Measurements from ENCODE around the gene PNLDC1. TPM values are rescaled to one million over a fixed set of nuclear protein-coding genes. Genes with fewer than 3 reads are reported as not detected.
"Not testable (repeated sequence)": the region's sequence is repeated elsewhere in the genome, so short reads cannot be mapped to it uniquely, and the experiment has no call there.

Gene PNLDC1
- total RNA-seq, 1 experiment from 2014 or later = 0.20 TPM

- Histone ChIP-seq H4K20me1 (ENCODE audit: insufficient read depth) (peaks cover 27% of the 10 kb centered on the region), H3K79me2 (ENCODE audit: low read depth) (peaks cover 73% of the 10 kb centered on the region), H3K36me3 (ENCODE audit: low read depth) (peaks cover 19% of the 10 kb centered on the region), H2AFZ (peak overlapping the region; percentile 93), H3F3A (ENCODE audit: insufficient read depth, low read depth) (peaks cover 15% of the 10 kb centered on the region), H3K9me2 (ENCODE audit: insufficient read depth) (no peaks in the 10 kb centered on the region), H3K4me3 (peak overlapping the region; percentile 86), H3K27ac (peak overlapping the region; percentile 82), H3K4me2 (peak overlapping the region; percentile 98), H3K4me1 (replicated peaks; ENCODE audit: insufficient read depth) (peaks cover 25% of the 10 kb centered on the region), H3K27me3 (ENCODE audit: insufficient read depth, low read depth) (no peaks in the 10 kb centered on the region), H3K9me3 (ENCODE audit: insufficient read depth, low read depth) (no peaks in the 10 kb centered on the region)
- TF ChIP-seq CTCF (conservative IDR thresholded peaks at IDR 0.05) = no peak
- TF ChIP-seq EZH2 (IDR thresholded peaks at IDR 0.05; ENCODE audit: low read depth) = no peak
- CTCF ChIA-PET = no interaction called here
- POLR2A ChIA-PET (ENCODE audit: unreplicated experiment) = interaction anchor here (0.6 kb wide), 1 partner anchor 73 kb away, joined by 8 read pairs; no protein-coding TSS in a partner anchor
- intact Hi-C loops (cut with micrococcal nuclease; ENCODE audit: unreplicated experiment) = loop anchor here (2.0 kb wide), 1 partner anchor 64 kb away; the partner anchor contains the start of gene WTAP
- no TSS peak for BruUV-seq (replicated peaks)
- DNase-seq = no peak
These were observed 9.0 kb upstream of the PNLDC1 start for GRCh38 chr6:159790956-159791598.

- CTCF ChIA-PET = not testable (repeated sequence)
- Histone ChIP-seq H3K79me2 (ENCODE audit: low read depth) (peaks cover 39% of the 10 kb centered on the region), H3K36me3 (ENCODE audit: low read depth) (peaks cover 18% of the 10 kb centered on the region)
These were observed 5.1 kb upstream of the PNLDC1 start for GRCh38 chr6:159794976-159795375.

DNA sequence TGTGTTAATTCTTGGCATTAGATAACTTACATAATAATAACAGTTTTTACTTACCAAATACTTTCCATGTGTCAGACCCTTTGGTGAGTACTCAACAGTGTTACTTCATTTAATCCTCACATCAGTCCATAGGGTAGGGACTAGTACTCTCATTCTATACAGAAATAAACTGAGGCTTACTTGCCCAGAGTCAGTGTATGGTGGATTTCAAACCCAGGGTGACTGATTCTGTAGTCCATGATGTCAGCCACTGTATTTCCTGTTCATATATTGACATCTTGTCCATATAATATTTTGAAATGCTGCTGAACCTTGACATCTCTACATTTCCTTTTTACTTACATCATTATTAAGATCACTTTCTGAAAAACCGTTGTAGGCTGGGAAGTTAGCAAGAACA is 2.5 kb upstream of the PNLDC1 start:
- peaks cover 18% of the 10 kb centered on the region for H3K79me2 ChIP-seq (ENCODE audit: low read depth)
- no peak overlapping the region for H3K27ac ChIP-seq
- peaks cover 25% of the 10 kb centered on the region for H3F3A ChIP-seq (ENCODE audit: insufficient read depth, low read depth)
- ChIA-PET POLR2A (ENCODE audit: unreplicated experiment) (no interaction called here), CTCF (no interaction called here)
- no peaks in the 10 kb centered on the region for H3K27me3 ChIP-seq (ENCODE audit: insufficient read depth, low read depth)
- H2AFZ ChIP-seq = no peak overlapping the region
- DNase-seq = no peak
- TF ChIP-seq CTCF (conservative IDR thresholded peaks at IDR 0.05) (no peak), EZH2 (IDR thresholded peaks at IDR 0.05; ENCODE audit: low read depth) (no peak)
- peaks cover 11% of the 10 kb centered on the region; the same call in 1 of the 2 replicates for H3K36me3 ChIP-seq (ENCODE audit: low read depth)
- intact Hi-C loops (cut with micrococcal nuclease; ENCODE audit: unreplicated experiment) = no loop called here
- H3K4me3 ChIP-seq = no peak overlapping the region
- no peaks in the 10 kb centered on the region for H3K9me2 ChIP-seq (ENCODE audit: insufficient read depth)
- no TSS peak for BruUV-seq (replicated peaks)
- no peak overlapping the region for H3K4me2 ChIP-seq
- peaks cover 2% of the 10 kb centered on the region; the same call in 1 of the 2 replicates for H3K4me1 ChIP-seq (replicated peaks; ENCODE audit: insufficient read depth)
- H3K9me3 ChIP-seq (ENCODE audit: insufficient read depth, low read depth) = no peaks in the 10 kb centered on the region
- no peaks in the 10 kb centered on the region for H4K20me1 ChIP-seq (ENCODE audit: insufficient read depth)

More at GRCh38 chr6:159794976-159795375, 5.1 kb upstream of the PNLDC1 start:
- H3K9me2 ChIP-seq (ENCODE audit: insufficient read depth); POLR2A ChIA-PET (ENCODE audit: unreplicated experiment); H2AFZ ChIP-seq; H3K9me3 ChIP-seq (ENCODE audit: insufficient read depth, low read depth); H3K4me2 ChIP-seq; intact Hi-C loops (cut with micrococcal nuclease; ENCODE audit: unreplicated experiment); H4K20me1 ChIP-seq (ENCODE audit: insufficient read depth); H3K27me3 ChIP-seq (ENCODE audit: insufficient read depth, low read depth); DNase-seq; BruUV-seq (replicated peaks); H3K4me3 ChIP-seq: not testable (repeated sequence)
- Histone ChIP-seq H3F3A (ENCODE audit: insufficient read depth, low read depth) (peaks cover 25% of the 10 kb centered on the region), H3K4me1 (replicated peaks; ENCODE audit: insufficient read depth) (peaks cover 17% of the 10 kb centered on the region), H3K27ac (peak overlapping the region; percentile 24; the same call in 1 of the 2 replicates)

Data from PC-9 (cell line).